K562 treated with DMSO at 1 percent for 24 hours (cell line): ENCODE measurements around the gene TAS2R8. TPM values are rescaled to one million over a fixed set of nuclear protein-coding genes. Genes with fewer than 3 reads are reported as not detected.

Experiments
- total RNA-seq: library from RNA; unstranded; fragments of 300-600 nt; gene quantifications from 2 replicates; pipeline ENCODE4 v1.2.3, GENCODE V29; 2022; ENCODE audit warnings: low read depth; ENCODE audit not compliant: insufficient read depth

Gene TAS2R8
- not detected in 2 replicates for total RNA-seq

GRCh38 chr12:10807186-10807585, at the start of gene TAS2R8:
Gene TAS2R8 (minus strand): TSS chr12:10807286. CDS start chr12:10806980, 306 bp downstream.

GRCh38 chr12:10849425-10849878, 42.4 kb upstream of the TAS2R8 start, which contains the start of gene PRR4:
Gene PRR4 (minus strand): TSS chr12:10849475. CDS start chr12:10849437, 38 bp downstream.

GRCh38 chr12:10826258-10826657, 19.2 kb upstream of the TAS2R8 start, which contains the start of gene TAS2R10:
Gene TAS2R10 (minus strand): TSS chr12:10826358. CDS start chr12:10826269, 89 bp downstream.

GRCh38 chr12:10810068-10810467, 3.0 kb upstream of the TAS2R8 start, which contains the start of gene TAS2R9:
Gene TAS2R9 (minus strand): TSS chr12:10810168. CDS start chr12:10810075, 93 bp downstream.

GRCh38 chr12:10802587-10802986, 4.5 kb downstream of the TAS2R8 start, which contains the start of gene TAS2R7:
Gene TAS2R7 (minus strand): TSS chr12:10802627. CDS start chr12:10802570, 57 bp downstream.

Other genes with a start within 250 kb of the TAS2R8 start
- 4.9 and 7.7 TPM in 2 replicates for gene MAGOHB, start 193.7 kb downstream of the TAS2R8 start, total RNA-seq
- gene STYK1, start 133.2 kb downstream of the TAS2R8 start, total RNA-seq: 0.47 and 1.1 TPM in 2 replicates
- gene YBX3, start 84.0 kb downstream of the TAS2R8 start, total RNA-seq: 141 and 153 TPM in 2 replicates
- not detected in 2 replicates for gene TAS2R7, start 4.7 kb downstream of the TAS2R8 start, total RNA-seq
- gene TAS2R9, start 2.9 kb upstream of the TAS2R8 start, total RNA-seq: not detected in 2 replicates
- gene TAS2R10, start 19.1 kb upstream of the TAS2R8 start, total RNA-seq: not detected in 2 replicates
- gene PRR4, start 42.2 kb upstream of the TAS2R8 start, total RNA-seq: 2.1 TPM in 1 of 2 replicates, not detected in the other
- gene PRH1, start 77.0 kb upstream of the TAS2R8 start, total RNA-seq: not detected in 2 replicates
- not detected in 2 replicates for gene TAS2R13, start 102.3 kb upstream of the TAS2R8 start, total RNA-seq
- gene PRH2, start 122.0 kb upstream of the TAS2R8 start, total RNA-seq: not detected in 2 replicates
- 0.17 TPM in 1 of 2 replicates, not detected in the other for gene TAS2R14, start 132.0 kb upstream of the TAS2R8 start, total RNA-seq
- not detected in 2 replicates for gene TAS2R50, start 179.6 kb upstream of the TAS2R8 start, total RNA-seq
- not detected in 2 replicates for gene TAS2R20, start 191.0 kb upstream of the TAS2R8 start, total RNA-seq
- not detected in 2 replicates for gene TAS2R19, start 215.3 kb upstream of the TAS2R8 start, total RNA-seq
- not detected in 2 replicates for gene TAS2R31, start 224.1 kb upstream of the TAS2R8 start, total RNA-seq